Activated CD8-positive, alpha-beta T cell treated with anti-CD3 and anti-CD28 coated beads, Interleukin-2, amount 10 ng/mL, durations not matched to agents 7 days and 5 days (primary cell): ENCODE results near the gene RGS19. TPM values are rescaled to one million over a fixed set of nuclear protein-coding genes. Genes with fewer than 3 reads are reported as not detected.

Experiments used
- ATAC-seq: fragments of 150-1000 bp; cut with Tn5 transposase; one replicate; pipeline ENCODE4 v1.10.0; 2021; ENCODE audit warnings: moderate library complexity
- CTCF ChIA-PET: fragments of 350-600 bp; sonication (Branson Sonifier 250); formaldehyde crosslinking; loops from one replicate; lab custom pipeline; 2021; ENCODE audit warnings: antibody characterized with exemption; lab: Charles Lee
- POLR2A ChIA-PET: fragments of 350-600 bp; sonication (Branson Sonifier 250); formaldehyde crosslinking; loops from one replicate; lab custom pipeline; 2021; ENCODE audit warnings: antibody characterized with exemption; lab: Charles Lee
- DNase-seq: peaks from one replicate; pipeline ENCODE4 v3.0.0-alpha.2; 2020
- H3K27ac Mint-ChIP-seq: one replicate; pipeline ENCODE4 v1.8.0; 2021; ENCODE audit warnings: mild to moderate bottlenecking, mixed read lengths
- H3K27me3 Mint-ChIP-seq: one replicate; pipeline ENCODE4 v1.8.0; 2021; ENCODE audit warnings: low read depth, mixed read lengths
- H3K36me3 Mint-ChIP-seq: one replicate; pipeline ENCODE4 v1.8.0; 2021; ENCODE audit warnings: low read depth, mixed read lengths
- H3K4me1 Mint-ChIP-seq: one replicate; pipeline ENCODE4 v1.8.0; 2021; ENCODE audit warnings: low read depth, mixed read lengths
- H3K4me3 Mint-ChIP-seq: one replicate; pipeline ENCODE4 v1.8.0; 2021; ENCODE audit warnings: mild to moderate bottlenecking, mixed read lengths
- H3K9me3 Mint-ChIP-seq: one replicate; pipeline ENCODE4 v1.8.0; 2022; ENCODE audit warnings: mixed read lengths; ENCODE audit not compliant: insufficient read depth
- total RNA-seq, 2 experiments: library from RNA; stranded (reverse); gene quantifications; one replicate each; pipeline ENCODE4 v1.2.3, GENCODE V29; 2021

Gene RGS19
- total RNA-seq, 2 experiments from 2014 or later = 130 to 135 TPM

- peak overlapping the region; percentile 61 for H3K4me3 Mint-ChIP-seq
- DNase-seq = no peak
- H3K9me3 Mint-ChIP-seq = no peaks in the 10 kb centered on the region
- H3K36me3 Mint-ChIP-seq = no peaks in the 10 kb centered on the region
- peaks cover 65% of the 10 kb centered on the region for H3K4me1 Mint-ChIP-seq
- ChIA-PET CTCF (interaction anchor here (0.6 to 7.5 kb wide), 6 partner anchors 11 to 1795 kb away, joined by 4 to 197 read pairs (median 30); partner anchors contain the start of genes PRPF6, SAMD10 and SOX18), POLR2A (interaction anchor here (1.5 to 6.0 kb wide), 2 partner anchors 13 to 60 kb away, joined by 3 to 77 read pairs; partner anchors contain the start of genes PRPF6 and SAMD10)
- ATAC-seq = no peak
- peaks cover 6% of the 10 kb centered on the region for H3K27me3 Mint-ChIP-seq
- H3K27ac Mint-ChIP-seq = peak overlapping the region; percentile 69
Observed at GRCh38 chr20:64041040-64041780, 38.1 kb downstream of the RGS19 start.

- ChIA-PET CTCF (interaction anchor here (0.9 to 7.5 kb wide), 12 partner anchors 11 to 80 kb away, joined by 4 to 197 read pairs (median 19); partner anchors contain the start of genes PRPF6, SAMD10, SOX18 and TCEA2), POLR2A (interaction anchor here (0.9 to 6.0 kb wide), 3 partner anchors 37 to 84 kb away, joined by 3 to 77 read pairs (median 4); partner anchors contain the start of genes PRPF6, SAMD10 and UCKL1)
- Mint-ChIP-seq H3K27me3 (no peaks in the 10 kb centered on the region), H3K36me3 (peaks cover under 1% of the 10 kb centered on the region), H3K27ac (peak overlapping the region; percentile 69), H3K4me1 (peaks cover 65% of the 10 kb centered on the region), H3K4me3 (no peak overlapping the region), H3K9me3 (no peaks in the 10 kb centered on the region)
- no peak for DNase-seq
- ATAC-seq = no peak
Observed at GRCh38 chr20:64040231-64041039, 38.9 kb downstream of the RGS19 start.

- POLR2A ChIA-PET = interaction anchor here (0.9 to 6.0 kb wide), 11 partner anchors 15 to 303 kb away, joined by 3 to 77 read pairs (median 3); partner anchors contain the start of genes LIME1, PRPF6, SAMD10 and TCEA2
- no peaks in the 10 kb centered on the region for H3K27me3 Mint-ChIP-seq
- peak overlapping the region; percentile 49 for H3K27ac Mint-ChIP-seq
- CTCF ChIA-PET = interaction anchor here (0.7 to 7.5 kb wide), 23 partner anchors 12 to 505 kb away, joined by 3 to 197 read pairs (median 12); partner anchors contain the start of genes LKAAEAR1, PRPF6, SAMD10 and SOX18
- H3K9me3 Mint-ChIP-seq = no peaks in the 10 kb centered on the region
- ATAC-seq = no peak
- H3K4me1 Mint-ChIP-seq = peaks cover 71% of the 10 kb centered on the region
- H3K36me3 Mint-ChIP-seq = peaks cover 7% of the 10 kb centered on the region
- peak overlapping the region; percentile 76 for H3K4me3 Mint-ChIP-seq
- no peak for DNase-seq
Observed at GRCh38 chr20:64039293-64040160, 39.8 kb downstream of the RGS19 start.

- POLR2A ChIA-PET = interaction anchor here (0.6 to 6.0 kb wide), 16 partner anchors 14 to 501 kb away, joined by 3 to 77 read pairs (median 3); partner anchors contain the start of genes LIME1, PRPF6, PTK6 and SAMD10
- peak; percentile 76 for ATAC-seq
- peaks cover 15% of the 10 kb centered on the region for H3K36me3 Mint-ChIP-seq
- H3K4me3 Mint-ChIP-seq = peak overlapping the region; percentile 76
- H3K4me1 Mint-ChIP-seq = peaks cover 76% of the 10 kb centered on the region
- peak; percentile 84 for DNase-seq
- H3K27ac Mint-ChIP-seq = peak overlapping the region; percentile 78
- H3K9me3 Mint-ChIP-seq = no peaks in the 10 kb centered on the region
- CTCF ChIA-PET = interaction anchor here (0.7 to 7.5 kb wide), 33 partner anchors 9 to 504 kb away, joined by 3 to 197 read pairs (median 7); partner anchors contain the start of genes LKAAEAR1, OPRL1, PRPF6 and RGS19
- H3K27me3 Mint-ChIP-seq = no peaks in the 10 kb centered on the region
Observed at GRCh38 chr20:64038565-64039292, 40.6 kb downstream of the RGS19 start.

- POLR2A ChIA-PET = interaction anchor here (0.6 to 6.0 kb wide), 12 partner anchors 13 to 501 kb away, joined by 3 to 77 read pairs (median 4); partner anchors contain the start of genes LIME1, PRPF6, PTK6 and SAMD10
- Mint-ChIP-seq H3K4me1 (peaks cover 80% of the 10 kb centered on the region), H3K27me3 (no peaks in the 10 kb centered on the region), H3K36me3 (peaks cover 18% of the 10 kb centered on the region), H3K27ac (no peak overlapping the region), H3K9me3 (no peaks in the 10 kb centered on the region), H3K4me3 (peak overlapping the region; percentile 76)
- CTCF ChIA-PET = interaction anchor here (0.7 to 7.5 kb wide), 30 partner anchors 9 to 500 kb away, joined by 3 to 197 read pairs (median 8); partner anchors contain the start of genes LKAAEAR1, OPRL1, PRPF6 and RGS19
- ATAC-seq (peak; percentile 31), DNase-seq (peak; percentile 47)
Observed at GRCh38 chr20:64038224-64038564, 41.1 kb downstream of the RGS19 start.

- peaks cover 81% of the 10 kb centered on the region for H3K4me1 Mint-ChIP-seq
- no peak for ATAC-seq
- no peaks in the 10 kb centered on the region for H3K27me3 Mint-ChIP-seq
Observed at GRCh38 chr20:64037498-64038213, 41.7 kb downstream of the RGS19 start.

GRCh38 chr20:64037199-64037497, 42.2 kb downstream of the RGS19 start:
- POLR2A ChIA-PET = interaction anchor here (0.8 to 6.0 kb wide), 5 partner anchors 10 to 59 kb away, joined by 3 to 77 read pairs (median 4); partner anchors contain the start of genes OPRL1, PRPF6, RGS19 and SAMD10
- peak overlapping the region; percentile 76 for H3K4me3 Mint-ChIP-seq
- DNase-seq (no peak), ATAC-seq (no peak)
- H3K27me3 Mint-ChIP-seq = no peaks in the 10 kb centered on the region
- peak overlapping the region; percentile 99 for H3K27ac Mint-ChIP-seq
- peaks cover 26% of the 10 kb centered on the region for H3K36me3 Mint-ChIP-seq
- CTCF ChIA-PET = interaction anchor here (1.1 to 7.5 kb wide), 7 partner anchors 10 to 499 kb away, joined by 3 to 197 read pairs (median 9); partner anchors contain the start of genes LKAAEAR1, PRPF6, SAMD10 and SOX18
- H3K9me3 Mint-ChIP-seq = no peaks in the 10 kb centered on the region
- peaks cover 80% of the 10 kb centered on the region for H3K4me1 Mint-ChIP-seq

More at GRCh38 chr20:64037498-64038213, 41.7 kb downstream of the RGS19 start:
- Mint-ChIP-seq H3K4me3 (peak overlapping the region; percentile 76), H3K27ac (peak overlapping the region; percentile 99), H3K9me3 (no peaks in the 10 kb centered on the region), H3K36me3 (peaks cover 21% of the 10 kb centered on the region)
- CTCF ChIA-PET = interaction anchor here (0.9 to 7.5 kb wide), 27 partner anchors 10 to 500 kb away, joined by 3 to 197 read pairs (median 9); partner anchors contain the start of genes LKAAEAR1, PRPF6, SAMD10 and SOX18
- POLR2A ChIA-PET = interaction anchor here (0.6 to 6.0 kb wide), 11 partner anchors 13 to 69 kb away, joined by 3 to 77 read pairs (median 4); partner anchors contain the start of genes OPRL1, PRPF6, RGS19 and SAMD10
- DNase-seq = peak; percentile 47

GRCh38 chr20:64036346-64037198, 42.7 kb downstream of the RGS19 start:
- no peak for DNase-seq
- Mint-ChIP-seq H3K36me3 (peaks cover 32% of the 10 kb centered on the region), H3K27me3 (no peaks in the 10 kb centered on the region), H3K4me3 (peak overlapping the region; percentile 76), H3K9me3 (no peaks in the 10 kb centered on the region), H3K4me1 (peaks cover 74% of the 10 kb centered on the region), H3K27ac (peak overlapping the region; percentile 99)
- ChIA-PET POLR2A (interaction anchor here (0.8 to 6.0 kb wide), 6 partner anchors 11 to 141 kb away, joined by 3 to 77 read pairs (median 4); partner anchors contain the start of genes OPRL1, PRPF6, RGS19 and SAMD10), CTCF (interaction anchor here (1.1 to 7.5 kb wide), 6 partner anchors 10 to 499 kb away, joined by 3 to 197 read pairs (median 6); partner anchors contain the start of genes PRPF6, SAMD10 and SOX18)
- ATAC-seq = no peak
